ENCODE results near the gene GPAM. TPM values are rescaled to one million over a fixed set of nuclear protein-coding genes. Genes with fewer than 3 reads are reported as not detected.

GPAM gene
- total RNA-seq, 2 donors from 2014 or later, result 18.5 to 21.3 TPM

- Mint-ChIP-seq H3K4me1 (peaks cover 12% of the 10 kb centered on the region), H3K27me3 (ENCODE audit: insufficient read depth) (no peaks in the 10 kb centered on the region), H3K36me3 (ENCODE audit: low read depth) (no peaks in the 10 kb centered on the region), H3K27ac (no peak overlapping the region), H3K9me3 (peaks cover 15% of the 10 kb centered on the region), H3K4me3 (no peak overlapping the region)
- no peak overlapping the region for H3K9ac ChIP-seq (ENCODE audit: extremely low read depth, low read length, poor library complexity, severe bottlenecking)
- DNase-seq, result no peak
- WGBS, 2 experiments (ENCODE audit: insufficient coverage in 1 of 2, insufficient read length in 1 of 2), result 93 to 97% methylated on average over 6 to 9 of the region's 9 CpGs
- H3K27me3 ChIP-seq (ENCODE audit: control insufficient read depth, insufficient read depth, low read length, poor library complexity, severe bottlenecking), result no peaks in the 10 kb centered on the region
- TF ChIP-seq CTCF (conservative IDR thresholded peaks at IDR 0.05), result no peak
- no peaks in the 10 kb centered on the region for H3K36me3 ChIP-seq (ENCODE audit: control insufficient read depth, insufficient read depth, low read length)
- no peak overlapping the region for H3K4me3 ChIP-seq (ENCODE audit: low read length)
- H3K9me3 ChIP-seq (ENCODE audit: control insufficient read depth, low read length), result peaks cover 11% of the 10 kb centered on the region
- no peak overlapping the region for H3K27ac ChIP-seq (ENCODE audit: low read depth, low read length)
- H3K4me1 ChIP-seq (ENCODE audit: control insufficient read depth, insufficient read depth, low read length), result peaks cover 2% of the 10 kb centered on the region
These were observed 43.1 kb upstream of the GPAM start for GRCh38 chr10:112226439-112227248.

- Mint-ChIP-seq H3K27me3 (ENCODE audit: insufficient read depth) (no peaks in the 10 kb centered on the region), H3K4me3 (no peak overlapping the region), H3K27ac (no peak overlapping the region), H3K36me3 (ENCODE audit: low read depth) (no peaks in the 10 kb centered on the region), H3K4me1 (peaks cover 5% of the 10 kb centered on the region), H3K9me3 (peaks cover 16% of the 10 kb centered on the region)
- H3K27me3 ChIP-seq (ENCODE audit: control insufficient read depth, insufficient read depth, low read length, poor library complexity, severe bottlenecking), result no peaks in the 10 kb centered on the region
- TF ChIP-seq CTCF (conservative IDR thresholded peaks at IDR 0.05), result no peak
- H3K9me3 ChIP-seq (ENCODE audit: control insufficient read depth, low read length), result peaks cover 14% of the 10 kb centered on the region
- H3K36me3 ChIP-seq (ENCODE audit: control insufficient read depth, insufficient read depth, low read length), result no peaks in the 10 kb centered on the region
- no peak overlapping the region for H3K4me3 ChIP-seq (ENCODE audit: low read length)
- no peak overlapping the region for H3K27ac ChIP-seq (ENCODE audit: low read depth, low read length)
- no peak overlapping the region for H3K9ac ChIP-seq (ENCODE audit: extremely low read depth, low read length, poor library complexity, severe bottlenecking)
- no peak for DNase-seq
- WGBS, 2 experiments (ENCODE audit: insufficient coverage in 1 of 2, insufficient read length in 1 of 2), result 90 to 98% methylated on average over 1 to 4 of the region's 4 CpGs
- H3K4me1 ChIP-seq (ENCODE audit: control insufficient read depth, insufficient read depth, low read length), result peaks cover under 1% of the 10 kb centered on the region
These were observed 42.3 kb upstream of the GPAM start for GRCh38 chr10:112225771-112226438.

GRCh38 chr10:112224933-112225529 is 41.5 kb upstream of the GPAM start:
- Histone ChIP-seq H3K9ac (ENCODE audit: extremely low read depth, low read length, poor library complexity, severe bottlenecking) (no peak overlapping the region), H3K4me3 (ENCODE audit: low read length) (no peak overlapping the region), H3K27me3 (ENCODE audit: control insufficient read depth, insufficient read depth, low read length, poor library complexity, severe bottlenecking) (no peaks in the 10 kb centered on the region), H3K27ac (ENCODE audit: low read depth, low read length) (no peak overlapping the region), H3K4me1 (ENCODE audit: control insufficient read depth, insufficient read depth, low read length) (no peaks in the 10 kb centered on the region), H3K9me3 (ENCODE audit: control insufficient read depth, low read length) (peaks cover 22% of the 10 kb centered on the region), H3K36me3 (ENCODE audit: control insufficient read depth, insufficient read depth, low read length) (no peaks in the 10 kb centered on the region)
- no peak for TF ChIP-seq CTCF (conservative IDR thresholded peaks at IDR 0.05)
- H3K9me3 Mint-ChIP-seq, result peaks cover 25% of the 10 kb centered on the region
- DNase-seq, result no peak
- H3K36me3 Mint-ChIP-seq (ENCODE audit: low read depth), result no peaks in the 10 kb centered on the region
- H3K27ac Mint-ChIP-seq, result no peak overlapping the region
- no peaks in the 10 kb centered on the region for H3K4me1 Mint-ChIP-seq
- H3K27me3 Mint-ChIP-seq (ENCODE audit: insufficient read depth), result no peaks in the 10 kb centered on the region
- H3K4me3 Mint-ChIP-seq, result no peak overlapping the region
- 83 to 95% methylated on average over 2 to 3 of the region's 3 CpGs for WGBS, 2 experiments (ENCODE audit: insufficient coverage in 1 of 2, insufficient read length in 1 of 2)

All from endodermal cell (in vitro differentiated cells).